ENCODE results near the gene GADD45B. TPM values are rescaled to one million over a fixed set of nuclear protein-coding genes. Genes with fewer than 3 reads are reported as not detected.
A peak's percentile ranks its signal among the peaks of the same experiment; 100 is the strongest.

The GADD45B gene
- polyA plus RNA-seq, 3 donors = 67.4 to 505 (median 76.2) TPM

GRCh38 chr19:2444251-2445002 lies 31.5 kb upstream of the GADD45B start:
- Histone ChIP-seq H3K4me1 (ENCODE audit: control insufficient read depth in 1 of 2, insufficient read depth in 2 of 2, low read length in 2 of 2) (no peaks in the 10 kb centered on the region), H3K9ac (ENCODE audit: insufficient read depth, low read length, poor library complexity, severe bottlenecking) (no peak overlapping the region), H4K20me1 (ENCODE audit: insufficient read depth, low read length) (no peaks in the 10 kb centered on the region), H3K27ac (ENCODE audit: low read depth in 1 of 2, low read length in 2 of 2) (no peak overlapping the region), H3K9me3 (replicated peaks in 1 of 2; ENCODE audit: control insufficient read depth in 1 of 2, insufficient read depth in 1 of 2, low read length in 2 of 2) (no peaks in the 10 kb centered on the region), H3K36me3 (replicated peaks in 1 of 2; ENCODE audit: control insufficient read depth in 1 of 2, insufficient read depth in 2 of 2, low read length in 2 of 2) (peaks cover 33 to 44% of the 10 kb centered on the region in 2 donors), H3K4me2 (replicated peaks; ENCODE audit: extremely low read depth, low read length, poor library complexity, severe bottlenecking) (no peak overlapping the region), H2AFZ (ENCODE audit: insufficient read depth, low read depth, low read length, poor library complexity, severe bottlenecking) (no peak overlapping the region), H3K4me3 (replicated peaks in 1 of 3; ENCODE audit: low read depth in 2 of 3, low read length in 3 of 3) (no peak overlapping the region), H3K27me3 (ENCODE audit: control insufficient read depth in 2 of 2, insufficient read depth in 2 of 2, low read length in 2 of 2) (no peaks in the 10 kb centered on the region), H3K79me2 (ENCODE audit: insufficient read depth, low read length) (peaks cover 82% of the 10 kb centered on the region)
- no peak overlapping the region for H3K27ac Mint-ChIP-seq
- no peak for DNase-seq
- peaks cover 35 to 60% of the 10 kb centered on the region in 2 donors for H3K36me3 Mint-ChIP-seq
- H3K27me3 Mint-ChIP-seq (ENCODE audit: low read depth in 3 of 3) = peaks cover 0 to 2% (median 0%) of the 10 kb centered on the region in 3 donors
- no peak overlapping the region for H3K4me3 Mint-ChIP-seq
- TF ChIP-seq CTCF (IDR thresholded peaks at IDR 0.05) = no peak
- peaks cover 9% of the 10 kb centered on the region for H3K4me1 Mint-ChIP-seq
- H3K9me3 Mint-ChIP-seq = no peaks in the 10 kb centered on the region
- 96% methylated on average over 30 of the region's 34 CpGs for WGBS (ENCODE audit: insufficient coverage)
- intact Hi-C loops (cut with micrococcal nuclease) = no loop called here

DNA sequence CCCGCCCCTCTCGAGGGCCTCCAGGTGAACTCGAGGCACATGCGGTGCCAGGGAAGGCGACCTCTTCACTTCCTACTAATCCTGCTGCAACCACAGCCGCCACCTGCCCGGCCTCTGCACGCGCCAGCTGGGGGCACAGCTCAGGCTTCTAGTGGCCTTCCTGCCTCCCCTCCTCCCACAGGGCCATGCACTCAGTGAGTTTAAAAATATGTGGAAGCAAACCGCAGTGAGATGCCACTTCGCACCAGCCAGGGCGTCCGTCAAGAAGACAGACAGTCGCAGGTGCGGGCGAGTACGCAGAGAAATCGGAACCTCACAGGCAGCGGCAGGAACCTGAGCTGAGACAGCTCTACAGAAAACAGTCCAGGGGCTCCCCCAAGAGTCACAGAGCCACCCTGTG lies 29.5 kb upstream of the GADD45B start:
- H3K27me3 ChIP-seq (ENCODE audit: control insufficient read depth in 2 of 2, insufficient read depth in 2 of 2, low read length in 2 of 2) = no peaks in the 10 kb centered on the region
- no peak for DNase-seq
- H3K79me2 ChIP-seq (ENCODE audit: insufficient read depth, low read length) = peaks cover 85% of the 10 kb centered on the region
- intact Hi-C loops (cut with micrococcal nuclease) = no loop called here
- peak overlapping the region; percentile 19 for H3K9ac ChIP-seq (ENCODE audit: insufficient read depth, low read length, poor library complexity, severe bottlenecking)
- Mint-ChIP-seq H3K9me3 (no peaks in the 10 kb centered on the region), H3K4me1 (peaks cover 9% of the 10 kb centered on the region), H3K36me3 (peaks cover 29 to 60% of the 10 kb centered on the region in 2 donors), H3K27me3 (ENCODE audit: low read depth in 3 of 3) (peaks cover 0 to 2% (median 0%) of the 10 kb centered on the region in 3 donors), H3K27ac (peak overlapping the region in 3 of 7 donors; percentile 6 to 70 (median 28)), H3K4me3 (no peak overlapping the region)
- peaks cover 28 to 34% of the 10 kb centered on the region in 2 donors for H3K36me3 ChIP-seq (replicated peaks in 1 of 2; ENCODE audit: control insufficient read depth in 1 of 2, insufficient read depth in 2 of 2, low read length in 2 of 2)
- TF ChIP-seq CTCF (IDR thresholded peaks at IDR 0.05) = no peak
- WGBS (ENCODE audit: insufficient coverage) = 2% methylated on average over 15 of the region's 19 CpGs
- H2AFZ ChIP-seq (ENCODE audit: insufficient read depth, low read depth, low read length, poor library complexity, severe bottlenecking) = no peak overlapping the region
- no peaks in the 10 kb centered on the region for H4K20me1 ChIP-seq (ENCODE audit: insufficient read depth, low read length)
- no peak overlapping the region for H3K27ac ChIP-seq (ENCODE audit: low read depth in 1 of 2, low read length in 2 of 2)
- H3K9me3 ChIP-seq (replicated peaks in 1 of 2; ENCODE audit: control insufficient read depth in 1 of 2, insufficient read depth in 1 of 2, low read length in 2 of 2) = no peaks in the 10 kb centered on the region
- no peaks in the 10 kb centered on the region for H3K4me1 ChIP-seq (ENCODE audit: control insufficient read depth in 1 of 2, insufficient read depth in 2 of 2, low read length in 2 of 2)
- no peak overlapping the region for H3K4me2 ChIP-seq (replicated peaks; ENCODE audit: extremely low read depth, low read length, poor library complexity, severe bottlenecking)
- no peak overlapping the region for H3K4me3 ChIP-seq (replicated peaks in 1 of 3; ENCODE audit: low read depth in 2 of 3, low read length in 3 of 3)

Measured in CD14-positive monocyte (primary cell).